T-cell (primary cell): ENCODE measurements around the gene RNF130. TPM values are rescaled to one million over a fixed set of nuclear protein-coding genes. Genes with fewer than 3 reads are reported as not detected.

Experiments
- ATAC-seq, 4 experiments: fragments of 200-7000 bp in 3 of 4; fragments of 150-1000 bp in 1 of 4; cut with Tn5 transposase; replicated peaks in 1 of 4; 1 replicate in 3 of 4; 2 replicates in 1 of 4; pipeline ENCODE4 v1.10.0; 2021; ENCODE audit warnings: moderate library complexity in 3 of 4, mild to moderate bottlenecking in 2 of 4, moderate number of reproducible peaks in 1 of 4
- CTCF ChIA-PET, 2 donors: fragments of 300-600 bp; sonication (Branson Sonifier 250); formaldehyde crosslinking; loops; one replicate each; lab custom pipeline; 2022; ENCODE audit warnings: antibody characterized with exemption in 2 of 2; lab: Charles Lee
- POLR2A ChIA-PET, 2 donors: fragments of 300-600 bp; sonication (Branson Sonifier 250); formaldehyde crosslinking; loops; one replicate each; lab custom pipeline; 2022; ENCODE audit warnings: antibody characterized with exemption in 2 of 2; lab: Charles Lee
- DNase-seq, 35 experiments: peaks; one replicate each; pipeline versions ENCODE4 v3.0.0 to v3.0.0-alpha.2; 2013 to 2023
- H3K27ac ChIP-seq: one replicate; pipeline ENCODE4 v1.5.1; 2013; ENCODE audit warnings: low read length
- H3K27me3 ChIP-seq, 2 experiments: replicated peaks in 1 of 2; 1 replicate in 1 of 2; 2 replicates in 1 of 2; pipeline versions ENCODE4 v1.6.1 to v1.7.0; 2013; ENCODE audit warnings: low read length in 1 of 2, mixed read lengths in 1 of 2; ENCODE audit not compliant: control insufficient read depth in 2 of 2, insufficient read depth in 2 of 2; ENCODE audit errors: extremely low read depth in 1 of 2
- H3K36me3 ChIP-seq, 2 donors: 1 replicate in 1 of 2; 2 replicates in 1 of 2; pipeline versions ENCODE4 v1.6.1 to v1.7.0; 2013; ENCODE audit warnings: low read length in 1 of 2; ENCODE audit not compliant: control insufficient read depth in 2 of 2, insufficient read depth in 1 of 2; ENCODE audit errors: extremely low read depth in 1 of 2
- H3K4me1 ChIP-seq, 2 experiments: 1 replicate in 1 of 2; 2 replicates in 1 of 2; pipeline versions ENCODE4 v1.6.1 to v1.7.0; 2013; ENCODE audit warnings: low read length in 2 of 2, mixed read lengths in 1 of 2; ENCODE audit not compliant: insufficient read depth in 2 of 2, control insufficient read depth in 1 of 2; ENCODE audit errors: extremely low read depth in 1 of 2
- H3K4me3 ChIP-seq, 2 donors: 1 replicate in 1 of 2; 2 replicates in 1 of 2; pipeline versions ENCODE4 v1.5.1 to v1.7.0; 2013; ENCODE audit warnings: mild to moderate bottlenecking in 2 of 2, low read length in 1 of 2, moderate library complexity in 1 of 2; ENCODE audit not compliant: control insufficient read depth in 1 of 2; ENCODE audit errors: extremely low read depth in 1 of 2
- H3K9me3 ChIP-seq: 2 replicates; pipeline ENCODE4 v1.7.0; 2013
- H3K27ac Mint-ChIP-seq, 2 donors: one replicate each; pipeline ENCODE4 v1.8.0; 2020 to 2021; ENCODE audit warnings: mild to moderate bottlenecking in 2 of 2, mixed read lengths in 2 of 2
- H3K27me3 Mint-ChIP-seq, 2 donors: one replicate each; pipeline ENCODE4 v1.8.0; 2021 to 2022; ENCODE audit warnings: mixed read lengths in 2 of 2
- H3K36me3 Mint-ChIP-seq: one replicate; pipeline ENCODE4 v1.8.0; 2021; ENCODE audit warnings: mixed read lengths
- H3K4me1 Mint-ChIP-seq, 3 donors: one replicate each; pipeline ENCODE4 v1.8.0; 2020 to 2022; ENCODE audit warnings: mixed read lengths in 3 of 3, mild to moderate bottlenecking in 1 of 3
- H3K4me3 Mint-ChIP-seq, 3 donors: one replicate each; pipeline ENCODE4 v1.8.0; 2020 to 2022; ENCODE audit warnings: mild to moderate bottlenecking in 3 of 3, mixed read lengths in 3 of 3, moderate library complexity in 3 of 3
- H3K9me3 Mint-ChIP-seq, 3 donors: one replicate each; pipeline ENCODE4 v1.8.0; 2020 to 2022; ENCODE audit warnings: mixed read lengths in 3 of 3
- WGBS: methylation state at CpG from one replicate; pipeline ENCODE4 v1.1.5; 2013; ENCODE audit warnings: missing lambda C conversion rate; ENCODE audit not compliant: insufficient coverage; 5-methylcytosine and 5-hydroxymethylcytosine counted together
- total RNA-seq, 35 experiments: library from RNA in 6 of 35; stranded (reverse) in 6 of 35; fragments of 120-200 nt in 1 of 35; gene quantifications; one replicate each; pipeline versions ENCODE4 v1.2.1 to v1.2.4 and lab custom pipeline; 2013 to 2026

RNF130 gene
- total RNA-seq, 5 donors from 2014 or later (not counting 1 experiment from before 2014, with no cell fraction given): 15.0 to 17.0 (median 16.3) TPM

DNA sequence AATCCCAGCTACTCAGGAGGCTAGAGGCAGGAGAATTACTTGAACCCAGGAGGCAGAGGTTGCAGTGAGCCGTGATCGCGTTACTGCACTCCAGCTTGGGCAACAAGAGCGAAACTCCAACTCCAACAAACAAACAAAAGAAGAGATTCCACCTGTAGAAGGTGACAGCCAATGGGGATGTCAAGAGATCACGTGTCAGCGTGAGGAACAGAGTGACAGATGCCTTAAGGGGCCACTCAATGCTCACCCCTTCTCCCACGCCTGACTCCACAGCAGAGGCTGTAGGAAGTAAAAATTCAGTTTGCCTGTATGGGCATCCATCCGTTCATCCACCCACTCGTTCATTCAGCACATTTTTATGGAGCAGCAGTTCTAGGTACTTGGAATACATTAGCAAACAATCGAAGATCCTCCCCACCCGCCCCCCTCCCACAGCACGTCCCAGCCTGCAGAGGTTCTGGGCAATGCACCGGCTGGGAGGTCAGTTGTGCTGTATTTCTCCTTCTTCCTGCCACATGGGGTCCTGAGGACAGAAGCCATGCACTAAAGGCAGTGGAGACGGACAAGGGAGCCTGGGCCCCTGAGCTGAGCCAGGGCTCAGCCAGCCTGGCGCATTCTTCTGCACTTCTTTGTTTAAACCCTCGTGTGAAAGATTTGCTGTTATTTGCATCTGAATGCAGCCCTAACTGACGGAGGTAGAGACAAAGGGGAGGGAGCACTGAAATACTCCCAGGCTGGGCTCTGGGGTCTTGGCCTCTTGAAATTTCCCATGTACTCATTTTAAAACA, 11.3 kb upstream of the RNF130 start:
- Histone ChIP-seq H3K27ac (no peak overlapping the region), H3K27me3 (peaks cover 0 to 58% of the 10 kb centered on the region in 2 experiments), H3K9me3 (no peaks in the 10 kb centered on the region), H3K36me3 (no peaks in the 10 kb centered on the region), H3K4me3 (no peak overlapping the region), H3K4me1 (peaks cover 0 to 15% of the 10 kb centered on the region in 2 experiments)
- DNase-seq (no peak), ATAC-seq (no peak)
- Mint-ChIP-seq H3K9me3 (no peaks in the 10 kb centered on the region), H3K4me1 (peaks cover 25 to 34% (median 26%) of the 10 kb centered on the region in 3 donors), H3K27me3 (peaks cover 23 to 44% of the 10 kb centered on the region in 2 donors), H3K27ac (no peak overlapping the region), H3K36me3 (no peaks in the 10 kb centered on the region), H3K4me3 (no peak overlapping the region)
- WGBS: 89% methylated on average over 7 of the region's 17 CpGs
- POLR2A ChIA-PET: no interaction called here
- CTCF ChIA-PET: interaction anchor here in 1 of 2 donors (1.2 kb wide), 1 partner anchor 10 kb away, joined by 3 read pairs; no protein-coding TSS in a partner anchor

DNA sequence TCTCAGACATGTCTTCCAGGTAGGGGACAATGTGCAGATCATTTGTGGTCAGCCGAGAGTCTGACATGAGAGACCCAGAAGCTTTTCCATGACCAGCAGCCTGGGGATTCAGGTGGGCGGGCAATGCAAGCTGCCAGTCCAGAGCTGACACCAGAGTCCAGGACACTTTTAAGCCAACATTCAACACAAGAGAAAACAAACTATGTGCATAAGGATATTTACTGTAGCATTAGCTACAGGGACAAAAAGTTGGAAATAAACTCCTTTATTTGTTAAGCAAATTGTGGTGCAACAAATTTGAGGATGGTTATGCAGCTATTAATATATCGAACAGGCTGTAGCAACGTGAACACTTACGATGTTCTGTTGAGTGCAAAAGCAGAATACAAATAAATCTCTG, 9.9 kb upstream of the RNF130 start:
- peaks cover 23 to 44% of the 10 kb centered on the region in 2 donors for H3K27me3 Mint-ChIP-seq

DNA sequence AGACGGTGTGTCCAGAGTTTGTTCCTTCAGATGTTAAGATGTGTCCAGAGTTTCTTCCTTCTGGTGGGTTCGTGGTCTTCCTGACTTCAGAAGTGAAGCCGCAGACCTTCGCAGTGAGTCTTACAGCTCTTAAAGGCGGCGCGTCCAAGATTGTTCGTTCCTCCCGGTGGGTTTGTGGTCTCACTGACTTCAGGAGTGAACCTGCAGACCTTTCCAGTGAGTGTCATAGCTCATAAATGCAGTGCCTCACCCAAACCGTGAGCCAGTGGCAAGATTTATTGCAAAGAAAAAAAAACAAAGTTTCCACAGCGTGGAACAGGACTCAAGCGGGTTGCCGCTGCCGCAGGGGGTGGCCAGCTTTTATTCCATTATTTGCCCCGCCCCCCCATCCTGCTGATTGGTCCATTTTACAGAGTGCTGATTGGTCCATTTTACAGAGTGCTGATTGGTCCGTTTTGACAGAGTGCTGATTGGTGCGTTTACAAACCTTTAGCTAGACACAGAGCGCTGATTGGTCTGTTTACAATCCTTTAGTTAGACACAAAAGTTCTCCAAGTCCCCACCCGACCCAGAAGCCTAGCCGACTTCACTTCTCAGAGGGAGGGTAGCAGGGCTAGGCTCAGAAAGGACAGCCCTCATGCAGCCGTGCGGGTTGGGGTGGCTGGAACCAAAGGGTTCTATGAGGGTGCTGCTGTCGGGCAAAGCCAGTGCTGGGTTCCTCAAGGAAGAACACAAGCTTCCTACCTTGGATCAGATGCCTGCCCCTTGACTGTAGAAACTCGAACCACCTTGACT, 9.1 kb upstream of the RNF130 start:
- H3K27me3 Mint-ChIP-seq: peaks cover 23 to 44% of the 10 kb centered on the region in 2 donors

More for the DNA sequence above, 9.9 kb upstream of the RNF130 start:
- CTCF ChIA-PET: interaction anchor here in 1 of 2 donors (1.2 kb wide), 1 partner anchor 12 kb away, joined by 3 read pairs; no protein-coding TSS in a partner anchor
- H3K27ac Mint-ChIP-seq: no peak overlapping the region
- no peaks in the 10 kb centered on the region for H3K9me3 Mint-ChIP-seq
- DNase-seq (no peak), ATAC-seq (no peak)
- no peak overlapping the region for H3K27ac ChIP-seq
- peaks cover 0 to 15% of the 10 kb centered on the region in 2 experiments for H3K4me1 ChIP-seq
- H3K4me1 Mint-ChIP-seq: peaks cover 17 to 26% (median 18%) of the 10 kb centered on the region in 3 donors
- 92% methylated on average over 4 of the region's 5 CpGs for WGBS
- H3K36me3 Mint-ChIP-seq: no peaks in the 10 kb centered on the region
- POLR2A ChIA-PET: no interaction called here
- no peak overlapping the region for H3K4me3 Mint-ChIP-seq
- no peaks in the 10 kb centered on the region for H3K9me3 ChIP-seq
- no peaks in the 10 kb centered on the region for H3K36me3 ChIP-seq
- no peak overlapping the region for H3K4me3 ChIP-seq
- peaks cover 0 to 59% of the 10 kb centered on the region in 2 experiments for H3K27me3 ChIP-seq

DNA sequence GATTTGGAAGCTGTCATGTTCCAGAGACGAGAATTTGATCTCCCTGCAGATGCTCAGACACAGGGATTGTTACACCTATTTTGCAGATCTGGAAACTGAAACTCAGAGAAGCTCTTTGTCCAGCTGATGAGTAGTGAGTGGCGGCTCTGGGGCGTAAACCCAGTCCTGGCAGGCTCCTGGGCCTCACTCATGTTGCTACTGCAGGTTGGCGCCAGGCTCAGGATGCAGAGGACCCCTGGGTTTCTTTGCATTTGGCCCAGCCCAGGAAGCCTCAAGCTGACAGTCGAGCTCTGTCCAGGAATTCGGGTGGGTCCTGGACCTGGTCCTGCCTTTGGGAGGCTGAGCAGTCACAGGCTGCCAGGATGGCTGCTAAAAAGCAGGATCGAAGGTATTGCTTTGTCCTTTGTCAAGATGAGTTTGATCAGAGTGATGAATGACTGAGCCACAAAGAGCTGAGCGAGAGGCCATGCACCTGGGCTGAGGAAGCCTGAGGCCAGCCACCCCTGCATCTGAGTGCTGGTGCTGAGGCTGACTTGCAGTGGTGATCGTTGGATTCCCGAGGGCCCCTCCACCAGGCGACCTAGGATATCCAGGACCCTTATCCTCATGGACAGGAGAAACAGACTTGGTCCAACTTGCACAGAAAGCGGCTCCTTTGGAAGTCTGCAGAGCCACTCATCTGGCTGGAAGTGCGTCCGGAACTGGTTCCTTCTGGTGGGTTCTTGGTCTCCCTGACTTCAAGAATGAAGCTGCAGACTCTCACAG, 8.3 kb upstream of the RNF130 start:
- H3K27ac ChIP-seq: no peak overlapping the region
- peaks cover 23 to 44% of the 10 kb centered on the region in 2 donors for H3K27me3 Mint-ChIP-seq
- H3K36me3 Mint-ChIP-seq: no peaks in the 10 kb centered on the region
- DNase-seq (no peak), ATAC-seq (peak in 2 of 4 experiments; percentile 41 to 43)
- CTCF ChIA-PET: interaction anchor here in 1 of 2 donors (0.6 to 1.0 kb wide), 2 partner anchors 10 to 279 kb away, joined by 4 to 8 read pairs; no protein-coding TSS in a partner anchor
- POLR2A ChIA-PET: no interaction called here
- peaks cover 7 to 15% (median 7%) of the 10 kb centered on the region in 3 donors for H3K4me1 Mint-ChIP-seq
- H3K4me3 ChIP-seq: no peak overlapping the region
- H3K4me1 ChIP-seq: peaks cover 0 to 10% of the 10 kb centered on the region in 2 experiments
- H3K9me3 ChIP-seq: no peaks in the 10 kb centered on the region
- no peaks in the 10 kb centered on the region for H3K9me3 Mint-ChIP-seq
- 74% methylated on average over 14 of the region's 14 CpGs for WGBS
- peak overlapping the region; percentile 64 to 71 (median 64) for H3K4me3 Mint-ChIP-seq
- no peaks in the 10 kb centered on the region for H3K36me3 ChIP-seq
- H3K27me3 ChIP-seq: peaks cover 0 to 58% of the 10 kb centered on the region in 2 experiments
- no peak overlapping the region for H3K27ac Mint-ChIP-seq

More for the DNA sequence above, 9.1 kb upstream of the RNF130 start:
- H3K4me3 Mint-ChIP-seq: peak overlapping the region; percentile 64 to 71 (median 64)
- DNase-seq (peak in 29 of 35 experiments; percentile 15 to 64 (median 43)), ATAC-seq (peak; percentile 20 to 54 (median 33))
- Histone ChIP-seq H3K4me1 (peaks cover 0 to 15% of the 10 kb centered on the region in 2 experiments), H3K36me3 (no peaks in the 10 kb centered on the region), H3K27ac (no peak overlapping the region), H3K27me3 (peaks cover 0 to 59% of the 10 kb centered on the region in 2 experiments), H3K4me3 (peak overlapping the region in 1 of 2 donors; percentile 18), H3K9me3 (no peaks in the 10 kb centered on the region)
- 34% methylated on average over 18 of the region's 24 CpGs for WGBS
- peak overlapping the region in 1 of 2 donors; percentile 20 for H3K27ac Mint-ChIP-seq
- peaks cover 11 to 18% (median 12%) of the 10 kb centered on the region in 3 donors for H3K4me1 Mint-ChIP-seq
- CTCF ChIA-PET: interaction anchor here (0.6 to 1.0 kb wide), 3 partner anchors 10 to 279 kb away, joined by 3 to 4 read pairs (median 3); no protein-coding TSS in a partner anchor
- no peaks in the 10 kb centered on the region for H3K36me3 Mint-ChIP-seq
- POLR2A ChIA-PET: no interaction called here
- H3K9me3 Mint-ChIP-seq: no peaks in the 10 kb centered on the region

DNA sequence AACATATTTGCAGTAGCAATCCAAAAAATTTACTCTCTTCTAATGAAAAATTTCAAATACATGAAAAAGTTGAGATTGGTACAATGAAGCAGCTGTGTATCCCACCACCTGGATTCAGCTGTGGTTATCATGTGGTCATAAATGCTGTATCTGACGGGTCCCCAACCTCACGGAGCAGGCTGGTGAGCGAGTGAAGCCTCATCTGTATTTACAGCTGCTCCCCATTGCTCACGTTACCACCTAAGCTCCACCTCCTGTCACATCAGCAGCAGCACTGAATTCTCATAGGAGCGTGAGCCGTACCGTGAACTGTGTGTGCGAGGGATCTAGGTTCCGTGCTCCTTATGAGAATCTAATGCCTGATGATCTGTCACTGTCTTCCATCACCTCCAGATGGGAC, 6.8 kb upstream of the RNF130 start:
- Mint-ChIP-seq H3K9me3 (no peaks in the 10 kb centered on the region), H3K27ac (no peak overlapping the region), H3K4me1 (peaks cover 9 to 19% (median 11%) of the 10 kb centered on the region in 3 donors), H3K27me3 (peaks cover 23 to 37% of the 10 kb centered on the region in 2 donors), H3K36me3 (no peaks in the 10 kb centered on the region), H3K4me3 (no peak overlapping the region)
- CTCF ChIA-PET: no interaction called here
- no peak overlapping the region for H3K27ac ChIP-seq
- DNase-seq (no peak), ATAC-seq (no peak)
- peaks cover 0 to 50% of the 10 kb centered on the region in 2 experiments for H3K27me3 ChIP-seq
- H3K9me3 ChIP-seq: no peaks in the 10 kb centered on the region
- no peak overlapping the region for H3K4me3 ChIP-seq
- WGBS: 55% methylated on average over 9 of the region's 9 CpGs
- no peaks in the 10 kb centered on the region for H3K36me3 ChIP-seq
- H3K4me1 ChIP-seq: peaks cover 0 to 10% of the 10 kb centered on the region in 2 experiments
- POLR2A ChIA-PET: interaction anchor here in 1 of 2 donors (0.6 kb wide), 1 partner anchor 1172 kb away, joined by 3 read pairs; no protein-coding TSS in a partner anchor
